ENCODE data around the gene GLTP.

DNA sequence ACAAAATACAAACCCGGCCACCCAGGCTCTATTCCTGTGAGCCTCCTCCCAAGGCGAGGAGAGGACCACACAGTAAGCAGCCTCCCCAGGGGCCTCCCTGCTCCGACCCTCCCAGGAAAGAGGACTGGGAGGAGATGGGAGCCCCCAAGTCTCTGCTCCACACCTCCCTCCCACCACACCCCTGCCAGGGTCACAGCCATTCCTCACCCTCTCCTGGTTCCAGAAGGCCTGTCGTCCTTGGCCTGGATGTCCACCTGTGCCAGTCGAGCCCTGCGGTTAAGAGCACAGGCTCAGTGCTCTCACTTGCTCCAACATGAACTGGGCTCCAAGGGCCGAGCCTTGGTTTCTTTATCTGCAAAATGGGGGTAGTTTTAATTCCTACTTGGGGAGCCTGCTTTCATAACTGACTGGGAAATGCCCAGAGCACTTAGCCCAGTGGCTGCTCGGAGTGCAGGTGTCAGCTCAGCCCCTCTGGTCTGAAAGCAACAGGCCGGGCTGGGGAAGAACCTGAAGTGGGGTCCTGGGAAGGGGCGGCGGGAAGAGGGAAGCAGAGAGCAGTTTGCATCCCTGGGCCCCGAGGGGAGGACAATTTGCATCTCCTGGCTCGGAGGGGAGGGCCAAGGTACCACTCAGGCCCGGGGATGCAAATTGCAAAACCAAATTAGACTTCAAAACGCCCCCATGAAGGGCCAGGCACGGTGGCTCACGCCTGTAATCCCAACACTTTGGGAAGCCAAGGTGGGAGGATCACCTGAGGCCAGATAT lies 43.3 kb upstream of the GLTP start:
- TF ChIP-seq, protein P1, sequence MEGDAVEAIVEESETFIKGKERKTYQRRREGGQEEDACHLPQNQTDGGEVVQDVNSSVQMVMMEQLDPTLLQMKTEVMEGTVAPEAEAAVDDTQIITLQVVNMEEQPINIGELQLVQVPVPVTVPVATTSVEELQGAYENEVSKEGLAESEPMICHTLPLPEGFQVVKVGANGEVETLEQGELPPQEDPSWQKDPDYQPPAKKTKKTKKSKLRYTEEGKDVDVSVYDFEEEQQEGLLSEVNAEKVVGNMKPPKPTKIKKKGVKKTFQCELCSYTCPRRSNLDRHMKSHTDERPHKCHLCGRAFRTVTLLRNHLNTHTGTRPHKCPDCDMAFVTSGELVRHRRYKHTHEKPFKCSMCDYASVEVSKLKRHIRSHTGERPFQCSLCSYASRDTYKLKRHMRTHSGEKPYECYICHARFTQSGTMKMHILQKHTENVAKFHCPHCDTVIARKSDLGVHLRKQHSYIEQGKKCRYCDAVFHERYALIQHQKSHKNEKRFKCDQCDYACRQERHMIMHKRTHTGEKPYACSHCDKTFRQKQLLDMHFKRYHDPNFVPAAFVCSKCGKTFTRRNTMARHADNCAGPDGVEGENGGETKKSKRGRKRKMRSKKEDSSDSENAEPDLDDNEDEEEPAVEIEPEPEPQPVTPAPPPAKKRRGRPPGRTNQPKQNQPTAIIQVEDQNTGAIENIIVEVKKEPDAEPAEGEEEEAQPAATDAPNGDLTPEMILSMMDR (IDR thresholded peaks at IDR 0.05), result no peak
- TF ChIP-seq POLR2A (IDR thresholded peaks at IDR 0.05), result no peak
